Measurements from ENCODE around the gene METTL3. TPM values are rescaled to one million over a fixed set of nuclear protein-coding genes. Genes with fewer than 3 reads are reported as not detected.
A peak's percentile ranks its signal among the peaks of the same experiment; 100 is the strongest.

METTL3 gene
- total and polyA plus RNA-seq, 2 of the 8 experiments (the other 6 are each of a cell fraction or from before 2014, with no cell fraction given): 103 to 144 TPM

GRCh38 chr14:21455912-21456667 lies 55.0 kb downstream of the METTL3 start, which contains the start of gene CHD8 (continued):
- TF ChIP-seq, protein P1, sequence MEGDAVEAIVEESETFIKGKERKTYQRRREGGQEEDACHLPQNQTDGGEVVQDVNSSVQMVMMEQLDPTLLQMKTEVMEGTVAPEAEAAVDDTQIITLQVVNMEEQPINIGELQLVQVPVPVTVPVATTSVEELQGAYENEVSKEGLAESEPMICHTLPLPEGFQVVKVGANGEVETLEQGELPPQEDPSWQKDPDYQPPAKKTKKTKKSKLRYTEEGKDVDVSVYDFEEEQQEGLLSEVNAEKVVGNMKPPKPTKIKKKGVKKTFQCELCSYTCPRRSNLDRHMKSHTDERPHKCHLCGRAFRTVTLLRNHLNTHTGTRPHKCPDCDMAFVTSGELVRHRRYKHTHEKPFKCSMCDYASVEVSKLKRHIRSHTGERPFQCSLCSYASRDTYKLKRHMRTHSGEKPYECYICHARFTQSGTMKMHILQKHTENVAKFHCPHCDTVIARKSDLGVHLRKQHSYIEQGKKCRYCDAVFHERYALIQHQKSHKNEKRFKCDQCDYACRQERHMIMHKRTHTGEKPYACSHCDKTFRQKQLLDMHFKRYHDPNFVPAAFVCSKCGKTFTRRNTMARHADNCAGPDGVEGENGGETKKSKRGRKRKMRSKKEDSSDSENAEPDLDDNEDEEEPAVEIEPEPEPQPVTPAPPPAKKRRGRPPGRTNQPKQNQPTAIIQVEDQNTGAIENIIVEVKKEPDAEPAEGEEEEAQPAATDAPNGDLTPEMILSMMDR (IDR thresholded peaks at IDR 0.05; ENCODE audit: control extremely low read depth in 1 of 3, insufficient read depth in 1 of 3, low read depth in 1 of 3, low read length in 3 of 3): peak; percentile 46 to 74 (median 67)
- TF ChIP-seq TAF7 (optimal IDR thresholded peaks at IDR 0.05; ENCODE audit: borderline replicate concordance, low read depth, low read length) (peak; percentile 87), SIX5 (IDR thresholded peaks at IDR 0.05; ENCODE audit: low read depth, low read length) (no peak), GTF2F1 (IDR thresholded peaks at IDR 0.05; ENCODE audit: borderline replicate concordance, low read depth, low read length) (peak; percentile 78), CREB1 (IDR thresholded peaks at IDR 0.05) (peak; percentile 62), POLR2A (IDR thresholded peaks at IDR 0.05; ENCODE audit: control extremely low read depth in 1 of 2, low read depth in 2 of 2, low read length in 2 of 2) (peak; percentile 79 to 99), RAD21 (IDR thresholded peaks at IDR 0.05 in 1 of 2, conservative IDR thresholded peaks at IDR 0.05 in 1 of 2; ENCODE audit: low read depth in 2 of 2, low read length in 2 of 2) (peak; percentile 44 to 52), NRF1 (IDR thresholded peaks at IDR 0.05; ENCODE audit: low read depth, low read length) (no peak), TAF1 (IDR thresholded peaks at IDR 0.05; ENCODE audit: low read depth, low read length) (peak; percentile 95), USF2 (IDR thresholded peaks at IDR 0.05; ENCODE audit: low read length) (no peak), HDAC6 (IDR thresholded peaks at IDR 0.05; ENCODE audit: low read depth, low read length) (no peak), CHD2 (IDR thresholded peaks at IDR 0.05; ENCODE audit: low read length) (0 out of 2 replicates have a peak, but pooled peaks have one; percentile 46), BACH1 (IDR thresholded peaks at IDR 0.05; ENCODE audit: low read length) (no peak), POLR2AphosphoS5 (IDR thresholded peaks at IDR 0.05; ENCODE audit: low read depth, low read length) (peak; percentile 95), SP2 (IDR thresholded peaks at IDR 0.05; ENCODE audit: low read length) (no peak), HDAC2 (IDR thresholded peaks at IDR 0.05; ENCODE audit: borderline replicate concordance in 1 of 2, low read depth in 2 of 2, low read length in 2 of 2) (no peak), CEBPB (IDR thresholded peaks at IDR 0.05; ENCODE audit: low read depth, low read length) (no peak), TBP (IDR thresholded peaks at IDR 0.05; ENCODE audit: low read depth, low read length) (peak; percentile 77)
- TF ChIP-seq, protein P2, sequence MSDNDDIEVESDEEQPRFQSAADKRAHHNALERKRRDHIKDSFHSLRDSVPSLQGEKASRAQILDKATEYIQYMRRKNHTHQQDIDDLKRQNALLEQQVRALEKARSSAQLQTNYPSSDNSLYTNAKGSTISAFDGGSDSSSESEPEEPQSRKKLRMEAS (IDR thresholded peaks at IDR 0.05): peak; percentile 66
- TF ChIP-seq, protein P3, sequence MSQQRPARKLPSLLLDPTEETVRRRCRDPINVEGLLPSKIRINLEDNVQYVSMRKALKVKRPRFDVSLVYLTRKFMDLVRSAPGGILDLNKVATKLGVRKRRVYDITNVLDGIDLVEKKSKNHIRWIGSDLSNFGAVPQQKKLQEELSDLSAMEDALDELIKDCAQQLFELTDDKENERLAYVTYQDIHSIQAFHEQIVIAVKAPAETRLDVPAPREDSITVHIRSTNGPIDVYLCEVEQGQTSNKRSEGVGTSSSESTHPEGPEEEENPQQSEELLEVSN (IDR thresholded peaks at IDR 0.05): no peak
